Activated naive CD4-positive, alpha-beta T cell treated with anti-CD3 and anti-CD28 coated beads, Interleukin-2, amount 10 ng/mL, durations not matched to agents 7 days and 5 days (primary cell): ENCODE results near the gene SPATA24.
"Not testable (repeated sequence)": the region's sequence is repeated elsewhere in the genome, so short reads cannot be mapped to it uniquely, and the experiment has no call there.

Source experiments
- CTCF ChIA-PET: fragments of 350-600 bp; sonication (Branson Sonifier 250); formaldehyde crosslinking; loops from one replicate; lab custom pipeline; 2021; ENCODE audit warnings: antibody characterized with exemption; lab: Charles Lee
- DNase-seq: peaks from one replicate; pipeline ENCODE4 v3.0.0-alpha.2; 2020
- H3K27ac Mint-ChIP-seq: one replicate; pipeline ENCODE4 v1.8.0; 2021; ENCODE audit warnings: mild to moderate bottlenecking, moderate library complexity, mixed read lengths
- H3K27me3 Mint-ChIP-seq: one replicate; pipeline ENCODE4 v1.8.0; 2021; ENCODE audit warnings: mild to moderate bottlenecking, mixed read lengths
- H3K36me3 Mint-ChIP-seq: one replicate; pipeline ENCODE4 v1.8.0; 2021; ENCODE audit warnings: mixed read lengths
- H3K4me1 Mint-ChIP-seq: one replicate; pipeline ENCODE4 v1.8.0; 2021; ENCODE audit warnings: mixed read lengths
- H3K4me3 Mint-ChIP-seq: one replicate; pipeline ENCODE4 v1.8.0; 2021; ENCODE audit warnings: mild to moderate bottlenecking, moderate library complexity, mixed read lengths
- H3K9me3 Mint-ChIP-seq: one replicate; pipeline ENCODE4 v1.8.0; 2021; ENCODE audit warnings: mixed read lengths

SPATA24 gene

GRCh38 chr5:139403787-139404483 is at the start of gene SPATA24:
Gene SPATA24, minus strand, starts transcription at chr5:139404089. Its CDS starts 29 bp downstream, at chr5:139404060.
- H3K27me3 Mint-ChIP-seq, result no peaks in the 10 kb centered on the region
- H3K4me1 Mint-ChIP-seq, result peaks cover 40% of the 10 kb centered on the region
- peak; percentile 99 for DNase-seq
- peaks cover 9% of the 10 kb centered on the region for H3K36me3 Mint-ChIP-seq
- CTCF ChIA-PET, result interaction anchor here (0.5 to 2.9 kb wide), 6 partner anchors 11 to 1167 kb away, joined by 3 to 22 read pairs (median 6); no protein-coding TSS in a partner anchor
- H3K27ac Mint-ChIP-seq, result peak within 1 kb of the TSS; percentile 98
- H3K9me3 Mint-ChIP-seq, result no peaks in the 10 kb centered on the region
- H3K4me3 Mint-ChIP-seq, result peak within 1 kb of the TSS; percentile 85

- no peak for DNase-seq
- CTCF ChIA-PET, result no interaction called here
- peaks cover 4% of the 10 kb centered on the region for H3K36me3 Mint-ChIP-seq
- no peaks in the 10 kb centered on the region for H3K9me3 Mint-ChIP-seq
- no peak overlapping the region for H3K27ac Mint-ChIP-seq
- no peak overlapping the region for H3K4me3 Mint-ChIP-seq
- H3K4me1 Mint-ChIP-seq, result peaks cover 51% of the 10 kb centered on the region
- no peaks in the 10 kb centered on the region for H3K27me3 Mint-ChIP-seq
Measured at GRCh38 chr5:139451878-139452660, 48.2 kb upstream of the SPATA24 start.

- H3K27me3 Mint-ChIP-seq, result peaks cover 3% of the 10 kb centered on the region
- H3K36me3 Mint-ChIP-seq, result peaks cover 4% of the 10 kb centered on the region
- CTCF ChIA-PET, result no interaction called here
- DNase-seq, result no peak
- no peak overlapping the region for H3K4me3 Mint-ChIP-seq
- no peaks in the 10 kb centered on the region for H3K9me3 Mint-ChIP-seq
- H3K27ac Mint-ChIP-seq, result no peak overlapping the region
- H3K4me1 Mint-ChIP-seq, result peaks cover 51% of the 10 kb centered on the region
Measured at GRCh38 chr5:139451176-139451575, 47.3 kb upstream of the SPATA24 start.

GRCh38 chr5:139446956-139447779 is 43.3 kb upstream of the SPATA24 start:
- H3K4me3 Mint-ChIP-seq, result no peak overlapping the region

GRCh38 chr5:139445325-139446170 is 41.7 kb upstream of the SPATA24 start:
- DNase-seq, result no peak
- Mint-ChIP-seq H3K27me3 (peaks cover 7% of the 10 kb centered on the region), H3K36me3 (peaks cover 4% of the 10 kb centered on the region), H3K4me1 (peaks cover 77% of the 10 kb centered on the region), H3K4me3 (no peak overlapping the region), H3K9me3 (no peaks in the 10 kb centered on the region), H3K27ac (peak overlapping the region; percentile 12)
- CTCF ChIA-PET, result interaction anchor here (1.2 to 3.2 kb wide), 4 partner anchors 13 to 72 kb away, joined by 5 to 13 read pairs (median 6); no protein-coding TSS in a partner anchor

More at GRCh38 chr5:139446956-139447779, 43.3 kb upstream of the SPATA24 start:
- Mint-ChIP-seq H3K27ac (peak overlapping the region; percentile 46), H3K9me3 (no peaks in the 10 kb centered on the region), H3K27me3 (peaks cover 6% of the 10 kb centered on the region), H3K4me1 (peaks cover 68% of the 10 kb centered on the region), H3K36me3 (peaks cover 4% of the 10 kb centered on the region)
- DNase-seq, result no peak
- CTCF ChIA-PET, result interaction anchor here (2.0 kb wide), 1 partner anchor 65 kb away, joined by 8 read pairs; no protein-coding TSS in a partner anchor

GRCh38 chr5:139443831-139444453 is 40.1 kb upstream of the SPATA24 start:
- no peaks in the 10 kb centered on the region for H3K9me3 Mint-ChIP-seq
- DNase-seq, result peak; percentile 37
- CTCF ChIA-PET, result interaction anchor here (1.2 to 3.2 kb wide), 3 partner anchors 14 to 24 kb away, joined by 3 to 13 read pairs (median 7); no protein-coding TSS in a partner anchor
- peaks cover 2% of the 10 kb centered on the region for H3K36me3 Mint-ChIP-seq
- H3K4me1 Mint-ChIP-seq, result peaks cover 87% of the 10 kb centered on the region
- peak overlapping the region; percentile 84 for H3K27ac Mint-ChIP-seq
- H3K4me3 Mint-ChIP-seq, result no peak overlapping the region
- peaks cover 11% of the 10 kb centered on the region for H3K27me3 Mint-ChIP-seq

- not testable (repeated sequence) for H3K36me3 Mint-ChIP-seq, DNase-seq, H3K27ac Mint-ChIP-seq, H3K9me3 Mint-ChIP-seq, H3K27me3 Mint-ChIP-seq, H3K4me3 Mint-ChIP-seq
- CTCF ChIA-PET, result interaction anchor here (1.0 to 8.7 kb wide), 4 partner anchors 17 to 62 kb away, joined by 3 to 63 read pairs (median 6); partner anchors contain the start of gene STING1
- H3K4me1 Mint-ChIP-seq, result peaks cover 70% of the 10 kb centered on the region
Measured at GRCh38 chr5:139440416-139440815, 36.5 kb upstream of the SPATA24 start.

GRCh38 chr5:139439013-139439903 is 35.4 kb upstream of the SPATA24 start, which contains the start of gene DNAJC18:
Gene DNAJC18, minus strand, starts transcription at chr5:139439525. Its CDS starts 80 bp downstream, at chr5:139439445.
- Mint-ChIP-seq H3K36me3 (peaks cover 4% of the 10 kb centered on the region), H3K27ac (peak within 1 kb of the TSS; percentile 99), H3K9me3 (no peaks in the 10 kb centered on the region), H3K4me1 (peaks cover 60% of the 10 kb centered on the region), H3K4me3 (peak within 1 kb of the TSS; percentile 98), H3K27me3 (peaks cover 8% of the 10 kb centered on the region)
- CTCF ChIA-PET, result interaction anchor here (0.6 to 8.7 kb wide), 9 partner anchors 16 to 74 kb away, joined by 3 to 63 read pairs (median 3); no protein-coding TSS in a partner anchor
- DNase-seq, result peak; percentile 94

GRCh38 chr5:139438707-139439012 is 34.8 kb upstream of the SPATA24 start:
- no peak for DNase-seq
- peak overlapping the region; percentile 98 for H3K4me3 Mint-ChIP-seq
- peaks cover 4% of the 10 kb centered on the region for H3K36me3 Mint-ChIP-seq
- H3K4me1 Mint-ChIP-seq, result peaks cover 54% of the 10 kb centered on the region
- peak overlapping the region; percentile 99 for H3K27ac Mint-ChIP-seq
- no peaks in the 10 kb centered on the region for H3K9me3 Mint-ChIP-seq
- CTCF ChIA-PET, result interaction anchor here (0.9 to 8.7 kb wide), 3 partner anchors 16 to 74 kb away, joined by 3 to 63 read pairs (median 4); no protein-coding TSS in a partner anchor
- peaks cover 8% of the 10 kb centered on the region for H3K27me3 Mint-ChIP-seq

GRCh38 chr5:139435676-139436075 is 31.8 kb upstream of the SPATA24 start:
- Mint-ChIP-seq H3K9me3 (no peaks in the 10 kb centered on the region), H3K36me3 (peaks cover 4% of the 10 kb centered on the region), H3K27me3 (peaks cover 5% of the 10 kb centered on the region), H3K4me1 (peaks cover 30% of the 10 kb centered on the region), H3K4me3 (no peak overlapping the region), H3K27ac (no peak overlapping the region)
- CTCF ChIA-PET, result interaction anchor here (0.8 to 8.7 kb wide), 3 partner anchors 13 to 23 kb away, joined by 3 to 63 read pairs (median 4); no protein-coding TSS in a partner anchor
- DNase-seq, result no peak

GRCh38 chr5:139431706-139432105 is 27.8 kb upstream of the SPATA24 start:
- no peaks in the 10 kb centered on the region for H3K9me3 Mint-ChIP-seq
- H3K36me3 Mint-ChIP-seq, result peaks cover 8% of the 10 kb centered on the region
- no peaks in the 10 kb centered on the region for H3K27me3 Mint-ChIP-seq
- DNase-seq, result no peak
- H3K4me3 Mint-ChIP-seq, result no peak overlapping the region
- CTCF ChIA-PET, result interaction anchor here (8.7 kb wide), 1 partner anchor 9 kb away, joined by 63 read pairs; no protein-coding TSS in a partner anchor
- peaks cover 7% of the 10 kb centered on the region for H3K4me1 Mint-ChIP-seq
- H3K27ac Mint-ChIP-seq, result no peak overlapping the region
